Measurements from ENCODE around the gene SNAP91.

The SNAP91 gene

DNA sequence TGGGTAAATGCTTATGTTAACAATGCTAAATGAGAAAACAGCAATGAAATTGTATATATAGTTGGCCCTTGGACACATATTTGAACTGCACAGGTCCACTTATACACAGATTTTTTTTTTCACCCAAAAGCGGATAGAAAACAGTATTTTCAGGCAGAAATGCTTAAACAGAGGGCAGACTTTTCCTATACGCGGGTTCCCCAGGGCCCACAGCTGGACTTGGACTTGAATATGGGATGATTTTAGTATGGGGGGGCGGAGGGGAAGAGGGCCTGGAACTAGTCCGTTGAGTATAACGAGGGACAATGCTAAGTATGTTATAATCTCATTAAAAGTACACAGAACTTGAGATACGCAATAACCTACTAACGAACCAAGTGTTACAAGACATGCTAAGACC is 197.6 kb downstream of the SNAP91 start:
- peaks cover 52% of the 10 kb centered on the region for H3K27me3 Mint-ChIP-seq
- H3K27ac Mint-ChIP-seq = no peak overlapping the region
- intact Hi-C loops (cut with micrococcal nuclease) = loop anchor here (10.0 kb wide), 1 partner anchor 446 kb away; the partner anchor contains the start of genes DOP1A and UBE3D
- no peak overlapping the region for H3K4me3 Mint-ChIP-seq
- peaks cover 13% of the 10 kb centered on the region for H3K4me1 Mint-ChIP-seq (ENCODE audit: low read depth)
- no peaks in the 10 kb centered on the region for H3K36me3 Mint-ChIP-seq (ENCODE audit: low read depth)
- no peaks in the 10 kb centered on the region for H3K9me3 Mint-ChIP-seq

DNA sequence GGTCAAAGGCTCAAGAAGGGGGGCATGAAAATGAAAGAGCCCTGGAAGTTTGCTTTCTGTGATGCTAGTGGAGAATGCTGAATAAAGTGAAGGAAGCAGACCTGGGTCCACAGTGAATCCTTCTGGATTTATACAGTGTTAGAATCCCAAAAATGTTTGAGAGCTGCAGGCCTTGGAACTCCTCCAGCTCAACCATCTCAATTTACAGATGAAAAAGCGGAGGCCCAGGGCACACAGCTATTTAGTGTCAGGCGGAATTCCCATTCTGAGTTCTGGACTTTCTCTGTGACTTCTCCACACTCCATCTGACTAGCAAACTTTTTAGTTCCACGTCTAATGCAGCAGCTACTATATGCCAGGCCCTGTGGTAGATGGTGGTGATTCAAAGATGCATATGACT is 198.1 kb downstream of the SNAP91 start:
- Mint-ChIP-seq H3K9me3 (no peaks in the 10 kb centered on the region), H3K27me3 (peaks cover 49% of the 10 kb centered on the region), H3K27ac (no peak overlapping the region), H3K36me3 (ENCODE audit: low read depth) (no peaks in the 10 kb centered on the region), H3K4me3 (no peak overlapping the region), H3K4me1 (ENCODE audit: low read depth) (peaks cover 13% of the 10 kb centered on the region)
- intact Hi-C loops (cut with micrococcal nuclease) = loop anchor here (10.0 kb wide), 1 partner anchor 446 kb away; the partner anchor contains the start of genes DOP1A and UBE3D

DNA sequence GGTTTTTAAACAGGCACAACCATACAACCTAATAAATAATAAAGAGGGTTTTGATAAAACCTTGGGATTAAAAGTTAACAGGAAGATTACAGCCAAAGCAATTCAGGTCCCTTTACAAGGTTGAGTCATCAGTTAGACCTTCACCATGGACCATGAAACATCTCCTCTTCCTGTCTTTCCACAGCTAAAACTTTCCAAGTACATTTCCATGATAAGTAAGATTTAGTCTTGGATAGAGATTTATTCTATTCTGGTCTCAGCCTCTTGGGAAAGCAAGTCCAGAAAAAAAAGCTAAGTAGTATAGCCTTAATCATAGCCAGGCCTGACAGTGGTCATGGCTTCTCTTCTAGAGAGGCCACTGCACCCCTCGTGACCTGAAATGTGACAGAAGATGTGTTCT is 199.5 kb downstream of the SNAP91 start:
- Mint-ChIP-seq H3K9me3 (no peaks in the 10 kb centered on the region), H3K36me3 (ENCODE audit: low read depth) (no peaks in the 10 kb centered on the region), H3K4me3 (no peak overlapping the region), H3K27me3 (peaks cover 44% of the 10 kb centered on the region), H3K27ac (no peak overlapping the region), H3K4me1 (ENCODE audit: low read depth) (peaks cover 17% of the 10 kb centered on the region)
- intact Hi-C loops (cut with micrococcal nuclease) = loop anchor here (5.0 kb wide), 1 partner anchor 42 kb away; no protein-coding TSS in a partner anchor

DNA sequence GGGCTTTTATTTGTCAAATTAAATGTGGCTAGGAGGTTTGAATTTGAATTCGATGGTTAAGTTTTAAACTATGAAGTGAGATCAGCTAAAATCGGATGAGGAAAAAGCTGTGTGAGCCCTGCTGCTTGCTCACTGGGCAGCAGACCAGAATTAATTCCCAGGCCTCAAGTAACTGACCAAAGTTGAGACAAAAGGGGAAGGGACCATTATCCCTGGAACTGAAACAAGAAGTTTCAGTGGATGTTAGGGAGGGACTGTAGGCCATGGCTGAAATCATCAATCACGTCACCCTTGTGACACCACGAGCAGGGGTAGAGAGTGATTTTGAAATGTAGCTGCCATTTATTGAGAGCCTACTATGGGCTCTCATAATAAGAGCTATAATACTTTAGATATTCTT is 203.5 kb downstream of the SNAP91 start:
- H3K9me3 Mint-ChIP-seq = peaks cover 11% of the 10 kb centered on the region

More for the DNA sequence above, 203.5 kb downstream of the SNAP91 start:
- no peaks in the 10 kb centered on the region for H3K36me3 Mint-ChIP-seq (ENCODE audit: low read depth)
- H3K4me1 Mint-ChIP-seq (ENCODE audit: low read depth) = peaks cover 5% of the 10 kb centered on the region
- intact Hi-C loops (cut with micrococcal nuclease) = loop anchor here (5.0 kb wide), 1 partner anchor 38 kb away; no protein-coding TSS in a partner anchor
- peaks cover 25% of the 10 kb centered on the region for H3K27me3 Mint-ChIP-seq
- H3K27ac Mint-ChIP-seq = no peak overlapping the region
- H3K4me3 Mint-ChIP-seq = no peak overlapping the region
